ENCODE results near the gene ZMAT5.

Gene ZMAT5

DNA sequence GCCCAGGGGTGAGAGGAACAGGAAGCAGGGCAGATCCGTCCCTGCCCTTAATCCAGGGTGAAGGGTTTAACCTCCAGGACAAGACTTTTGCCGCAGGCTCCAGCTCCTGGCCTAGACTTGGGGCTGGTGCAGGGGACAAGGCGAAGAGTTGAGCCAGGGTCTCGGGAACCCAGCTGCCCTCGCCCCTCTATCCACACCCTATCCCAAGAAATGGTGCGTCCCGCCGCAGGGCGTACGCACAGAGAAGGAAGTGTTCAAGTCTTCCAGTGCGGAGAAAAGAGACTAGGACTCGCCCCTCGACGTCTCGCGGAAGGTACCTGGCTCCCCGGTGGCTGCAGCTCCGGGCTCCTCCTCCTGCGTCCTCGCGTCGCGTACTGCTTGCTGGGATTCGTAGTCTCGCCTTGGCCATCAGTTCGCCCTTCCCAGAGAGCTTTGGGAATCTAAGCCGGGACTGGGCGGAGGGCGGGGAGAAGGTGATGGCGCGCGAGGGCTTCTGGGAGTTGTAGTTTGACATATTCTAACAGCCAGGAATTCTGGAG is at the start of gene ZMAT5:
TSS of gene ZMAT5 (minus strand) at position 376 of the 539 bp plus-strand sequence. CDS start 18,463 bp downstream, outside the sequence.
- DNase-seq: peak; percentile 86

DNA sequence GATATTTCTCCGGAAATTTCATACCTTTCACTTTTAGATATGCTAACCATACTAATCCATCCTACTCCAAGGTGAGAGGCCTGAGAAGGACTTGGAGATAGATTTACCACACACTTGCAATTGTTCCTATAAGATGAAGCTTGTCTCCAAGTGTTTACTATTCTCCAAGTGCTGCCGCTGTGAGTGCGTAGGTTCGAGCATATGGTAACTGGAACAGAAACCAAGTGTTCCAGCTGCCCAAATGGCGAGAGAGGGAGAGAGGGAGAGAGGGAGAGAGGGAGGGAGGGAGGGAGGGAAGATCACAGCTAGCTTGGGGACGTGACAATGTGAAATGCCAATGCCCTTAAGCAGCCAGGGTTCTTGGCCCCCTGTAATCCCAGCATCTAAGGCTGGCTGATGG is 49.7 kb upstream of the ZMAT5 start:
- no peak for DNase-seq

- no peak for DNase-seq
Measured at GRCh38 chr22:29816128-29816527, 49.3 kb upstream of the ZMAT5 start.

DNA sequence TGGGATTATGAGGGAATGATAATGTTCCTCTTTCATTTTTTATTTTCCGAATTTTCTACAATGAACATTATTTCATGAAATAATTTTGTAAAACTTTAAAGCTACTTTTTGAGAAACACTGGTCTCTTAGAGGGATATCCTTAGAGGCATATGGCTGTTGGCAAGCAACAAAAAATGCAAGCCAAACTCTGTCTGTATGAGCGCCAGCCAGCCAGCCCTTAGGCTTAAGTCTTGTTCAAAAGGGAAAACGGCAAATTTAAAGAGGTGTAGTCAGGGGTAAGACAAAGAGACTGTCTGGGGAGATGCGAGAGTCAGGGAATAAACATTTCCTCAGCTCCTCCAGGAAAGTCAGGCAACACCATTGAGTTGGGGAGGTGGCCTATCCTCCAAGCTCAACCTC is 48.8 kb upstream of the ZMAT5 start:
- DNase-seq: no peak

DNA sequence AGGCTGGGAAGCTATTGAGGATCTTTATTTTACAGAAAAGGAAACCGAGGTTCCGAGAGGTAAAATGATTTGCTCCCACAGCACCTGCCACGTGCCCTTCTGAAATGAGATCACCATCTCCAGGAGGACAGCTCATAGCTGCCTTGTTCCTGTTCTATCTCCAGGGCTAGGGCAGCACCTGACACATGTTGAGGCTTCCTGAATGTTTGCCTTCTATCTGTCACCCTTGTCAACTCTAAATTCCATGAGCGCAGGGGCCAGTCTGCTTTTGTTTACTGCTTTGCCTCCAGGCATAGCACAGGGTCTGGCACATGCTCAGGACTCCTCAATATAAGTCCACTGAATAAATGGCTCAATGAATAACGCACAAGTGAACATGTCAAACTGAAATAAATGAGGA is 47.2 kb upstream of the ZMAT5 start:
- DNase-seq: no peak

- DNase-seq: no peak
Measured at GRCh38 chr22:29813563-29813962, 46.8 kb upstream of the ZMAT5 start.

- DNase-seq: no peak
Measured at GRCh38 chr22:29813126-29813525, 46.3 kb upstream of the ZMAT5 start.

DNA sequence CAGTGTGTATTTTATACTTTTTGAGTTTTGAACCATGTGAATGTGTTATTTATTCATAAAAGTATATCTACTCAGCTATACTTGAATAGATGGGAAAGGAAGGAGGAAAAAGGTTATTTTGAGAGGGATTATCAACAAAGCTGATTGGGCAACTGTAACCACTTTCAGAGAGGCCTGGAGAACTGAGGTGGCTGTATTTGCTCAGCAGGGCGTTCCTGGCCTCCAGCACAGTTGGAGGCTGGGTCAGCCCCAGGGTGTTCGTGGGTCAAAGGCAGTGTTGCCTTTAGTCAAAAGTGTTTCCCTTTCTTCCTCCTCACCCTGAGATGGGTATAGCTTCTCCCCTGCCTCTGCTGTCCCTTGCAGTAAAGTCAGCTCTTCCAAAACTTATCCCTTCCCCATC is 44.6 kb upstream of the ZMAT5 start:
- DNase-seq: no peak

DNA sequence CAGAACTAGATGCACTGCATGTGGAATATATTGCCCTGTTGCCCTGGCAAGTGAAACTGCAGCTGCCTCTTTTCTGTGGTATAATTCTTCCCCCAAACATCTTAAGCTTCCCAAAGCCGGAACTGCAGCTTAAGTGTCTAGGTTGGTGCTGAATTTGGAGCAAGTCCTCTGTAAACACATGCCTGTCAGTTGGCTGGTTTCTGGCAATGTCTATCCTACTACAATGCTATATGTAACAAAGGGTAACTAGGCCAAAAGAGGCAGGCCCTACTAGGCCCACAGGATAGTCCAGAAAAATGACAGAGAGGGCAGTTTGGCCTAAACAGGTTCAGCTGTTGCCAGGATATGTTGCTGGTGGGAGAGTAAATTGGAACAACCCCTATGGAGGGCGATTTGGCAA is 43.4 kb upstream of the ZMAT5 start:
- DNase-seq: no peak

DNA sequence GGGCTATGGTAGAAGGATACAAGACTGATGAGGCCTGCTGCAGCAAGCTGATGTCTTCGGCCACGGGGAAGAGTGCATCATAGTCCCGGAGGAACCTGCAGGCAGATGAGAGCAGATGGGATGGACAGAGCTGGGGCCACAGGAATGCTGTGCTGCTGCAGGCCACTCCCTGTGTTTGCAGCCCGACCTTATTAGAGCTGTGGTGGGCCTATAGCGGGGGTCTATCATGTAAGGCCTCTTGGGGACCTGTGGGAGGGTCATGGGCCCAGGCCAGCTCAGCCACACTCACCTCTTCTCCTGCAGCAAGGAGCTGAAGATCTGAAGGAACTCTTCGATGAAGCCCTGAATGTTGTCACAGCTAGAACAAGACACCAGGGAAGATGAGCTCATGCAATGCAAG is 39.4 kb upstream of the ZMAT5 start:
- DNase-seq: no peak

DNA sequence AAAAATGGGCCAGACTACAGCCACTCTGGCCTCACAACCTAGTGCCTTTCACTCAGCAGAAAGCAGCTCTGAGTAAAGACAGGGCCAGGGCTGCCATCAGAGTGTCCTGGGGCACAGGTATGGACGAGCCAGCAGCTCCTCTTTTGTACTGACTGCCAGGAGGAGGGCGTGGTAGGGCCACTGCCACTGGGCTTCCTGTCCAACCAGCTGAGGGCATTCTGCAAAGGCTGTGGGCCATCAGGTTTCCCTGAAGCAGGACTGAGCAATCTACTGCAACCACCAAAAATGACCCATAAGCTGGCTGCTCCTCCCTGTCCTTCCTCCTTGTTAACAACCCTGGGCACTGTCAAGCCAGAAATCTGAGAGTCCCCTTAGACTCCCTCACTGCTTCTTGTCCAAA is 38.2 kb upstream of the ZMAT5 start:
- DNase-seq: no peak

DNA sequence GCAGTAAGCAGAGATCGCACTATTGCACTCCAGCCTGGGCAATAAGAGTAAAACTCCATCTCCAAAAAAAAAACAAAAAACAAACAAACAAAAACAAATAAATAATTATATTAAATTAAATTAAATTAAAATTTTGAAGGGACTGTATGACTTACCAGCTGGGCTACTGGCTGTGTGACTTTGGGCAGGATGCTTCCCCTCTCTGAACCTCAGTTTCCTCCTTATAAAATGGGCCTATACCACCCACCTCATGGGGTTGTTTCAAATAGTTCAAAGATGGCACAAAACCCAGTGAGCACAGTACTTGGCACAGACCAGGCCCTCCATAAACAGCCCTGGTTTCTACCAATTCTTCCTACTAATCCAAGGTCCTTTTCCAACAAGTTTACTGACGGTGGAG is 36.4 kb upstream of the ZMAT5 start:
- DNase-seq: no peak

- DNase-seq: no peak
Measured at GRCh38 chr22:29801796-29802195, 35.0 kb upstream of the ZMAT5 start.

GRCh38 chr22:29801153-29801552 is 34.3 kb upstream of the ZMAT5 start:
- no peak for DNase-seq

GRCh38 chr22:29799217-29799680 is 32.4 kb upstream of the ZMAT5 start:
- no peak for DNase-seq

DNA sequence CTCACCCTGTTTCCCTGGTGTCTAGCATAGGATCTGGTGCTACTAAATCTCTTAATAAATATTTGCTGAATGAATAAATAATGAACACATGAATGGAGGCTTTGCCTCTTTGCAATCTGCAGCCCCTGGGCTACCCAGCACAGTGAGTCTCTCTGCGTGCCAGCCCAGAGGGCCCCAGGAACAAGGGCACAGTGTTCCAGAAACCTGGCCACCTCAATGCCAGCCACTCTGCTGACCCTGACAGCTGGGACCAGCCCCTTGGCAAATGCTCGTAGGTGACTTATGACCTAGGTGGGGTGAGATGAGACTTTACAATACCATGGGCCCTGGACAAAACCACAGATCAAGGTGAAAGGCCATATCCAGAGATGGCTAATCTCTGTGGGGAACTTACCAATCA is 32.0 kb upstream of the ZMAT5 start:
- DNase-seq: no peak

GRCh38 chr22:29798318-29798717 is 31.5 kb upstream of the ZMAT5 start:
- no peak for DNase-seq

GRCh38 chr22:29797351-29797750 is 30.5 kb upstream of the ZMAT5 start:
- DNase-seq: peak; percentile 5

- DNase-seq: no peak
Measured at GRCh38 chr22:29795663-29796062, 28.9 kb upstream of the ZMAT5 start.

DNA sequence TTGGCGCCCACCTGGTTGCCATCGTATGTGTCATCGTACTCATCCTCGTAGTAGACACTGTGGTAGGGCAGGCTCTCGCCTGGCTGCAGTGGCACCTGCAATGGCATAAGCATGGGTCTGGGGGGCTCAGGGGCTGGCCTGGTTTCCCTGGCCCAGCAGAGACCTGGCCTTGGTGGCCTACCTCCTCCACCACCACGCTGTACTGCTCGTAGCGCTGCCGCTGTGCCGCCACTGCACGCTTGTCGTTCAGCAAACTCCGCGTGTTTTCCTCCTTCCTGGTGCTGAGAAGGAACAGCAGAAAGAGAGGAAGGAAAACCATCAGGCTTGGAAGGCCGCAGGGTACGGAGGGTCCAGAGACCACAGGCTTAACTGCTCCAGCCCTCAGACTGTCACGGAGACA is 26.6 kb upstream of the ZMAT5 start:
- no peak for DNase-seq

DNA sequence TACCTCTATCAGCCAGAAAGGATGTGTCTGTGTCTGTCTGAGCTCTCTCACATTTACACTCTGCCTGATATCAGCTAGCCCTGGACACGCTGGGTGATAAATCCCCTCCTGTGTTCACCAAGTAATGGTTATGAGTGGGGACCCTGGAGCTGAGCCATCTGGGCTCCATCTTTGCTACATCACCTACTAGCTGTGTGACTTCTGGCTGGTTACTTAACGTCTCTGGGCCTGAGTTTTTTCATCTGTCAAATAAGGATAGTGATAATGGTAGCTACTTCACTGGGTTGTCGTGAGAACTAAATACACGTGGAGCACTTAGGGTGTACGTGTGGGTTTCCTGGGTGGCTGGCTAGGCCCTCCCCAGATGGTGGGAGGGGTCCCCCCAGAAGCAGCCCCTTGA is 23.3 kb upstream of the ZMAT5 start:
- no peak for DNase-seq

DNA sequence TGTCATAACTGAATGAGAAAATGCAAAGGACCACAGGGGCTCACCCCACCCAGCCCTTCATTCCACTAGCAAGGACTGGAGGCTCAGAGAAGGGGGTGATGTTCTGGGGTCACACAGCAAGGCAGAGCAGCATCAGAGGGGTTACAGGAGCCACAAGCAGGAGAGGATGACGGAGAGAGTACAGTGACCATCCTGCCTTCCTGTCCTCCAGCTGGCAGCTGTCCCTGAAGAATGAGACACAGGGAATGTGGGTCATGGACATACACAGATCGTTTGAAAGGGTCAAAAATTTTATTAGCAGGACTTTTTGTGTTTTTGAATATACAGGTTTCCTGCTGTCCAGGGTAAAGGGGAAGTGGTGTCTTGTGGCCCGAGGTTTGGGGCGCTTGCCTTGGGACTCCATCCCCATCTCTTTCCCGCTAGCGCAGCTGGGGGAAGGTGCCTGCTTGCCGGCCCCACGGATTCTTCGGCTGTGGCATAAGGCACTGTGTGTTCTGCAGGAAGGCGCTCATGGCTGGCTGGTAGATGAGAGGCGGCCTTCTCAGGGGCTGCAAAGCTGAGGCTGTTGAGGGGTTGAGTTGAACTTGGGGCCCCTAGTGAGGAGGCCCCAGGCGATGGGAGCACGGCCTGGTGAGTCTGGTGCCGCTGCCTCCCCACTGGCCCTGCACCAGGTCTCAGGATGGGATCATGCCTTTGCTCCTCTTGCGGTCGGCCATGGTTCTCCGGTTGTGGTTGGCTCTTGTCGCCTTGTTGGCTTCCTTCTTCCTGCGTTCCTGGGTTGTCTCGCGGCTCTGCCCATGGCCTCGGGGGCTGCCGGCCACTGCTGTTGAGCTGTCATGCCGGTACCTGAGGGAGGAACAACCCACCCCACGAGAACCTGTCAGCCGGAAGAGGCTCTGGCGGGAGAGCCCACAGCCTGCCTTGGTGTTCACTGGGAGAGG is 21.8 kb upstream of the ZMAT5 start:
- DNase-seq: no peak

DNA sequence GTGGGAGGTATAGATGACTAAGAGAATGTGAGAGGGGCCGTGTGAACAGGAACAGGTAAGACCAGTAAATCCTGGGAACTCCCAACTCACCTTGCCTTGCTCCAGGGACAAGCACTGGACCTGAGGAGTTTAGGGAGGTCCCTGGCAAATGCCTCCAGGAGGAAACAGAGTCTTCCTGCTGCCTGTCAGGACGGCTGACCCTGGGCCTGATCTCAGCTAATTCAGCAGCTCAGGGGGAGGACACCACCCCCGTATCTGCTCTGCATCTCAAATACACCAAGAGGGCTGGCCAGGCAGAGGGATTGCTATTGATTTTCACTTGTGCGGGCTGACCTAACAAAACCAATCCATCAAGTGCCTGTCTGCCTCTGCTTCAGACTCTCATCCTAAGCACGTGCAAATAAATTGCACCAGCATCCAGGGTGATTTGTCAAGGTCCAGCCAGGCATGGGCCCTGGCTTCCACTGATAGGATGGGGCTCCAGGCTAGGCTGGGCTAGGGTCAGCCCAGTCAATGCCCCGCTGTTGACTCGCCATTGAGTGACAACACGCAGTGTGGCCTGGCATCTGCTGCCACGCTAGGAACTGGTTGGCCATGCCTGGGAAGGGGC is 20.7 kb upstream of the ZMAT5 start:
- no peak for DNase-seq

GRCh38 chr22:29786031-29786430 is 19.2 kb upstream of the ZMAT5 start:
- DNase-seq: no peak
